ENCODE results near the gene ZFYVE19.

DNA sequence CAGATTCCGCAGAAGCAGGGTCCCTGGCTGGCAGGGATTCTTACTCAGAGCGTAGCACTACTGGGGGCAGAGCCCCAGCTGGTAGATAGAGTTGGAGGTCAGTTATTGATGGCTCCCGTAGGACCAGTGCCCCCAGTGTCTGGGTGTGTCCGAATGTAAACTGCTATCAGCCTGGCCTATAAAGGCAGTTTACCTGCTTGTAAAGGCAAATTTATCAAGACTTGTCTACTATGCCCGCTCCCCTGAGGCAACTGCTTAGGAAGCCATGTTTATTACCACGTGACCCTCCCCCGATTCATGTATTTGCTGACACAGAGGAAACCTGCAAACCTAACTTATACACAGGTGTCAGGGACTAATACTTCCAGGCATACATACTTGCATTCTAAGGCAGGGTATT is 22.2 kb downstream of the ZFYVE19 start:
- TF ChIP-seq EGR1 (IDR thresholded peaks at IDR 0.05) (no peak), EP300 (IDR thresholded peaks at IDR 0.05; ENCODE audit: borderline replicate concordance) (no peak), YY1 (IDR thresholded peaks at IDR 0.05; ENCODE audit: low read depth) (no peak), CREB1 (IDR thresholded peaks at IDR 0.05; ENCODE audit: low read depth) (no peak), CEBPB (IDR thresholded peaks at IDR 0.05) (no peak), TEAD4 (IDR thresholded peaks at IDR 0.05) (no peak), TAF1 (IDR thresholded peaks at IDR 0.05; ENCODE audit: low read depth) (no peak)
- TF ChIP-seq, protein P1, sequence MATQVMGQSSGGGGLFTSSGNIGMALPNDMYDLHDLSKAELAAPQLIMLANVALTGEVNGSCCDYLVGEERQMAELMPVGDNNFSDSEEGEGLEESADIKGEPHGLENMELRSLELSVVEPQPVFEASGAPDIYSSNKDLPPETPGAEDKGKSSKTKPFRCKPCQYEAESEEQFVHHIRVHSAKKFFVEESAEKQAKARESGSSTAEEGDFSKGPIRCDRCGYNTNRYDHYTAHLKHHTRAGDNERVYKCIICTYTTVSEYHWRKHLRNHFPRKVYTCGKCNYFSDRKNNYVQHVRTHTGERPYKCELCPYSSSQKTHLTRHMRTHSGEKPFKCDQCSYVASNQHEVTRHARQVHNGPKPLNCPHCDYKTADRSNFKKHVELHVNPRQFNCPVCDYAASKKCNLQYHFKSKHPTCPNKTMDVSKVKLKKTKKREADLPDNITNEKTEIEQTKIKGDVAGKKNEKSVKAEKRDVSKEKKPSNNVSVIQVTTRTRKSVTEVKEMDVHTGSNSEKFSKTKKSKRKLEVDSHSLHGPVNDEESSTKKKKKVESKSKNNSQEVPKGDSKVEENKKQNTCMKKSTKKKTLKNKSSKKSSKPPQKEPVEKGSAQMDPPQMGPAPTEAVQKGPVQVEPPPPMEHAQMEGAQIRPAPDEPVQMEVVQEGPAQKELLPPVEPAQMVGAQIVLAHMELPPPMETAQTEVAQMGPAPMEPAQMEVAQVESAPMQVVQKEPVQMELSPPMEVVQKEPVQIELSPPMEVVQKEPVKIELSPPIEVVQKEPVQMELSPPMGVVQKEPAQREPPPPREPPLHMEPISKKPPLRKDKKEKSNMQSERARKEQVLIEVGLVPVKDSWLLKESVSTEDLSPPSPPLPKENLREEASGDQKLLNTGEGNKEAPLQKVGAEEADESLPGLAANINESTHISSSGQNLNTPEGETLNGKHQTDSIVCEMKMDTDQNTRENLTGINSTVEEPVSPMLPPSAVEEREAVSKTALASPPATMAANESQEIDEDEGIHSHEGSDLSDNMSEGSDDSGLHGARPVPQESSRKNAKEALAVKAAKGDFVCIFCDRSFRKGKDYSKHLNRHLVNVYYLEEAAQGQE (IDR thresholded peaks at IDR 0.05; ENCODE audit: low read depth) = no peak
- TF ChIP-seq, protein P2, sequence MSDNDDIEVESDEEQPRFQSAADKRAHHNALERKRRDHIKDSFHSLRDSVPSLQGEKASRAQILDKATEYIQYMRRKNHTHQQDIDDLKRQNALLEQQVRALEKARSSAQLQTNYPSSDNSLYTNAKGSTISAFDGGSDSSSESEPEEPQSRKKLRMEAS (IDR thresholded peaks at IDR 0.05) = no peak
- TF ChIP-seq, protein P3, sequence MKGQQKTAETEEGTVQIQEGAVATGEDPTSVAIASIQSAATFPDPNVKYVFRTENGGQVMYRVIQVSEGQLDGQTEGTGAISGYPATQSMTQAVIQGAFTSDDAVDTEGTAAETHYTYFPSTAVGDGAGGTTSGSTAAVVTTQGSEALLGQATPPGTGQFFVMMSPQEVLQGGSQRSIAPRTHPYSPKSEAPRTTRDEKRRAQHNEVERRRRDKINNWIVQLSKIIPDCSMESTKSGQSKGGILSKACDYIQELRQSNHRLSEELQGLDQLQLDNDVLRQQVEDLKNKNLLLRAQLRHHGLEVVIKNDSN (IDR thresholded peaks at IDR 0.05) = no peak

All from Ishikawa (cell line).